Measurements from ENCODE around the gene LRP1B. TPM values are rescaled to one million over a fixed set of nuclear protein-coding genes. Genes with fewer than 3 reads are reported as not detected.

The LRP1B gene
- 3.7 TPM for polyA plus RNA-seq (ENCODE audit: insufficient read length)

- peak; percentile 26 for DNase-seq
These were observed at the start of gene LRP1B for GRCh38 chr2:142131010-142131669. LRP1B (minus strand) TSS chr2:142131016; CDS start chr2:142130729, 287 bp downstream.

GRCh38 chr2:142179686-142180085, 48.9 kb upstream of the LRP1B start:
- no peak for DNase-seq

- no peak for DNase-seq
These were observed 47.8 kb upstream of the LRP1B start for GRCh38 chr2:142178604-142179003.

GRCh38 chr2:142176941-142177340, 46.1 kb upstream of the LRP1B start:
- DNase-seq: no peak

DNA sequence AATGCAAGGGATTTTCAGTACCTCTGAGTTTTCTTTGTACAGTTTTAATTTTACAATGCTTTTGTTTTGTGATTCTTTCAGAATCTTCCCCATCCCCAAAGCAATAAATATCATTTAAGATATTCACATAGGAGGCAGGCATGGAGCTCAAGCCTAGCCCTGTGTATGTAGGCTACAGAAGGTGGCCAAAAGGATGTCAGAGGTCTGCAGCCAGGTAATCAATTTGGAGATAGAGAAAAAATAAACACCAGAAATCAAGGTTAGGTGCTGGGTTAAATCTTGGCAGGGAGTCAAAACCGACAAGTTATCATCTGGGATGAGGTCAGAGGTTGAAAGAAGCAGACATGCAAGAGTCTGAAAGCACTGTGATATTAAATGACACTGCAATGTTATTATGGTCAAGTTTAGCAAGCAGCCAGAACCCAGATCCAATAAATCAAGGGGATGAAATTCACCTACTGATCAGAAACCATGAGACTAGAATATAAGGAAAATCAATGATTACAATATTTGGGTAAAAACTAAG, 45.1 kb upstream of the LRP1B start:
- DNase-seq: no peak

DNA sequence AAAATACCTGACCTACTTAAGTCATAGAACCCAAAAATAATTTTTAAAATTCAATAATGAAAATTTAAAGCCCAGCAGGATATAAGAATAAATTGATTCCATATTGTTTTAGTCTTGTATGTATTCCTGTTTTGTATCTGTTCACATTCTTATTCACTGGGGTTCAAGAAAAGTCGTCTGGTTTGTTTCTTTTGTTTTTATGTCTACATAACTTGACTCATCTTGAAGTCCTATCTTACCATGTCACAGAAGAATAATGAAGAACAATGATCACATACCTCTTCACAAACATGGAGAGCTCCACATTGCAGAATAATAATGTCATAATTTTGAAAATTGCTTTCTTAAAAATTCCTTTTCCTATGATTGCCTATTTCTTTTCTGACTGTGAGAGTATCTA, 43.4 kb upstream of the LRP1B start:
- DNase-seq: no peak

DNA sequence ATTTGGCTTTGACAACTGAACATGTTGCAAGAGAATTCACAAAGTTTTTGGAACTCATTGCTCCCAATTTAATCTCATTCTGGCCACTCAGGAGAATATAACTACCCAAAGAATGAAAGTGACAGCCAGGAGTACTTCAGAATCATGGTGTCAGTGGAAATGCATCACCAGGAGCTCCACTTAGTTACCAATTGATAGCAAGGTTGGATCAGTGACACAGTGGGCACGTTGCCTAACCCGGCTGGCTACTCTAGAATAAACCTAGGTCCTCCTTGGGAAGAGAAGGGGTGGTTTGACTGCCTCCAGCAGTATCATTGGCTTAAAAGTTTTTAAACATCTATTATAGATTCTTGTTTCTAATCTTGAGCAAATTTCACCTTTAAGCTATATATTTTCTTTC, 40.0 kb upstream of the LRP1B start:
- no peak for DNase-seq

DNA sequence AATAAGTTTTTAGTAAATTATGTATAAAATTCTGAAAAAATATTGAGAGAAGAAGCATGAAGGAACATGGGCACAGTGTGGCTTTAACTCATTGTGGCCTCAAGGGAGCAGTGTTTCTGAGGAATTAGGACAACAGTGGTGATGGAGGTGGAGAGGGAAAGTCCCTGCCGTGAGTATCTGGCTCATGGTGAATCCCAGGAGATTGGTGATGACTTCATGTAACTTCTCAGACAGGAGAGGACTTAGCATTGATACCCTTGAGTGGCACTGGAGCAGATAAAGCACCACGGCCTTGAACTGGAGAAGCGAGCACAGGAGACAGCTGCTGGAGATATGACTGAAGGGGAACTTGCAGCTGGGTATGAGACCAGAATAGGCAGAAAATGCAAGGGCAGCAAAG, 35.0 kb upstream of the LRP1B start:
- DNase-seq: no peak

DNA sequence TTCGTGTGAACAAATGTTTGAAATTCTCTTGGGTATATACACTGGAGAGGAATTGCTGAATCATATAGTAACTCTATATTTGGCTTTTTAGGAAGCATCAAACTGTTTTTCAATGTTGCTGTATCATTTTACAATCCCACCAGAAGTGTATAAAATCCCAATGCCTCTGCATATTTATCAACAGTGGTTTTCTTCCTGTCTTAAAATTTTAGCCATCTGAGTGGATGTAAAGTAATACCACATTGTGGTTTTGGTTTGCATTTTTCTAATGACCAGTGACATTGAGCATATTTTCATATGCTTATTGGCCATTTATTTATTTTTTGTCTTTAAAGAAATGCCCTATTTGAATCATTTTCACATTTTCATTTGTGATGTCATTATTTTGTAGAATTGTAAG, 22.8 kb upstream of the LRP1B start:
- DNase-seq: no peak

DNA sequence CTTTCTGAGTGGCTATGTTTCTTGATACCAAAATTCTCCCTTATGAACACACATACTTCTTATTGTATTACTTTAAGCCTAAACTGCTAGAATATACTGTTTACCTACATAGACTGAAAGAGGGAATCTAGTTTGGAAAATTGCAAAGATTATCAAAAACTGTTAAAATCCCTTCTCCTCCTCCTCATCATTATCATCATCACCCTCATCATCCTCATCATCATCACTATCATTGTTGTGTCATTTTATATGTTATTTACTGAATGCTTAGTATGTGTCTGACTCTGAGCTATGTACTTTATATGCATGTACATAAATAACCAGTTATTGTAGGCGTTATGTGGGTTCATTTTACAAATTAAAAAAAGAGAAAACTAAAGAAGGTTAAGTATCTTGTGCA, 19.6 kb upstream of the LRP1B start:
- DNase-seq: no peak

DNA sequence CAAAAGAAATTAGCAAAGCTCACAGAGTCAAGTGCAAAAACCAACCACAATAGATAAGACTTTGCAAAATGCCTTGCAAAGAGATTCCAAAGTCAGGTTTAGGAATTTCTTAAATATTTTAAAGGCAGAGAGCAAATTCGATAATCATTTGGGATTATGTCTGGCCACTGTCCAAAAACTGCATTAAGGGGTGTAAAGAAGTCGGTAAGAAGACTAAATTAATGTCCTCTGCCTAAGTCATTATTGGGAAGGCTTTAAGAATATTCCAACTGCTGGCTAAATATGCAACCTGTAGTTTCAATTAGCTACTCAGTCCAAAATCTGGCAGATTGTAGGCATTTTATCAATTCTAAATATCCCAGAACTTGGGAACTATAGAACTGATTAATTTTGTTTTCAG, 13.7 kb upstream of the LRP1B start:
- no peak for DNase-seq

DNA sequence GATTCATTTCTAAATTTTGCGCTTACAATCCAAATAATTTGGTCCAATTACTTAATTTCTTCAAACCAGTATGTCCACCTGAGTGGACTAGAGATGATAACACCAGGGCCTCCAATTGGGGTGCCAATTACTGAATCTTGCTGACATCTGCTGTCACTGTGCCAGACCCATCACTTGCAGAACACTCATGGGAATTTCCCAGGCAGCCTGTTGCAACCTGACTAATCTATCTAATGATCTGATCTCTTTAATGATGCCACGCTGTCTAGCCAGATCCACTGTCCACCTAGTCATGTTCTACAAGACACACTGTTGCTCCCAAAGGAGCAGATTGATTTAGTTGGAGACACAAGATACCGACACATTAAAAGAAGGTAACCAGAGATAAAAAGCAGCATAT, 11.8 kb upstream of the LRP1B start:
- no peak for DNase-seq

DNA sequence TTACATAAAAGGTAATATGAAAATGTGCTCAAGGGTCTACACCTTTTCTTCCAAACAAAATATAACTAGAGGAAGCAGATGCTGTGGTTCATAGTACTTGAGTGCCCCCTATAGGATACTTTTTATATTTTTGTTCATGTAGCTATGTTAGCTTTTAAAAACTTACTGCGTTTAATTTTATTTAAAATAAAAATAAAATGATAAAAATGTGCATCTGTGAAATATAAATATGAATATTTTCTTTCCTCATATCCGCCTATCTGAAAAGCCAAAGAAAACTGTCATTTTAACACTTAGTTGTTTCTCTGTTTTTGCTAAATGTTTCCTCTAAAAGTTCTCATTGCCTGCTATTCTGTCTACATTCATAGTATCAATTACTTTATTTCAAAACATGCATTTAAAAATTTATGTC, 9.6 kb upstream of the LRP1B start:
- DNase-seq: no peak

DNA sequence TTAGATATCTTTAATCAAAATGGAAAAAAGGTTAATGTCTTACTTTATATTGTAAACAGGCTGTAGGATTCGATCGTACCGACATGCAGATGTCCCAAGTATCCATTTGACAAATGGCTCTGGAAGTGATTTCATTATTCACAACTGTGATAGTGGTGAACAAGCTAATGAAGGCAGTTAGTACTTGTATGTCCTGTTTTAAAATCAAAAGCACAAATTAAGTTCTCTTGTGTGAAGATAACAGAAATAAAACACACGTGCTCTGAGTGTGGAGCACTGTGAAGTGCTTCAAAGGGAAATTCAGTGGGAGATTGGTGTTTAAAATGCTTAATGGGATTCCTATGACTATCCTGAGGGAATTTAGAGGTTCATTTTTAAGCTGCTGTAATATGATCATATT, 8.6 kb upstream of the LRP1B start:
- no peak for DNase-seq

DNA sequence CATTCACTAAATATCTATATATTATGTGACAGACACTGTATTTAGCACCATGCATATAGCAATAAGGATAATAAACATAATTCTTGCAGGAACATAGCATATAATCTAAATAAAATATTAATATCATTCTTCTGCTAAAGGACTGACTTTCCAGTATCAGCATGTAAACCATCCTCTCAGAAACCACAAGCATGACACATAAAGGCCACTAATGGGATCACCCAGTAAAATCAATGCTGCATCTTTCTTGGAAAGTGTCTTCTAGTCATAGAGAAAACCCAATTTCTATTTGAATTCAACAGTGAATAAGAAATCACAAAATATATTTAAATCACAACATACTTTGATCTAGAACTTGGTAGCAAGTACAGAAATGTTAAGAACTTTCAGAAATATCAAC, 5.8 kb upstream of the LRP1B start:
- DNase-seq: no peak

DNA sequence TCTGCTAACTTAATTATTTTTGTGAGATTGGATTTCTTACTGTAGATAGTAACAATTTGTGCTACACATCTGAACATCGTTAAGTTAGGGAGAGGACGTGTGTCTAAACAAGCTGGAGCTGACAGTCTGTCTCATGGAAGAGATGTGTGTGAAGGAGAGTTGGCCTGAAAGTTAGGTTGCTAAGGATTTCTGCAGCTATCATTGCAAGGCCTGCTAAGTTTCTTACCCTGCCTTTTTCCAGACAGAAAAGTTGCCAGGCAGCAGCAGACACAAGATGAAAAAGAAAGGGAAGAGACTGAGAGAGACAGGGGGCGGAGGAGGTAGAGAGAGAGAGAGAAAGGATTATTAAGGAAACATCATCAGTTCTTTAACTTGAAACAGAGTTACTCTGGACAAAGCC, 4.1 kb upstream of the LRP1B start:
- DNase-seq: no peak

- DNase-seq: peak; percentile 77
These were observed 456 bp downstream of the LRP1B start for GRCh38 chr2:142130111-142131009.

DNA sequence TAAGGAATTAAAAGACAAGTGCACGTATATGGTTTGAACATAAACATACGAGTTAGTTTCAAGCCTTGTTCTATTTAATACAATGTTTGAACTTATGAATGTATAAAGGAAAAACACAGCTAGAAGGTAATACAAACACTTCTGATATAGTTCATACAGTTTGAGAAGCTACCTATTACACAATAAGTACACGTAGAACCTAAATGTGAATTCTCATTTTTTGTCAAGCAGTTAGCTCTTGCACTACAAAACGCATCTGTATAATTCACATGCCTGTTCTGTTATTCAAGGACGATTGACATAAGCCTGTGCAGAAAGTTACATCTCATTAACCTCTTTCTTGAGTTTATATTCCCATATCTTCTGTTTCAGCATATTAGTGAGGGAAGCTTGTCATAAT, 2.7 kb downstream of the LRP1B start:
- DNase-seq: no peak

DNA sequence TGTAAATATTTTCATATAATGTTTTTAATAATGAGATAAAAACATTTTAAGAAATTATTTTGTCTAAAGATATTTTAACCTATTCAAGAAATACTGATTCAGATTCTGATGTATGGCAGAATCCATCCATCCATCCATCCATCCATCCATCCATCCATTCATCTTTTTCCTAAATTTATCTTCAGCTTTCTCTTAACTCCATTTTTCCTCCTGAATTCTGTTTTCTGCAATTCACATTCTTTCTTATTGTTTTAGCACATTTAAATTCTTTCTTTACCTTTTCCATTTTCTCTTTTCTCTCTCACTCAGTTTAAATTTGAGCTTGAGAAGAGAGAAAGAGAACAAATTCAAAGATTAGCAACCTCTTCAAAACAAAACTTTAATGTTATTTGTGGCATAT, 3.6 kb downstream of the LRP1B start:
- no peak for DNase-seq

DNA sequence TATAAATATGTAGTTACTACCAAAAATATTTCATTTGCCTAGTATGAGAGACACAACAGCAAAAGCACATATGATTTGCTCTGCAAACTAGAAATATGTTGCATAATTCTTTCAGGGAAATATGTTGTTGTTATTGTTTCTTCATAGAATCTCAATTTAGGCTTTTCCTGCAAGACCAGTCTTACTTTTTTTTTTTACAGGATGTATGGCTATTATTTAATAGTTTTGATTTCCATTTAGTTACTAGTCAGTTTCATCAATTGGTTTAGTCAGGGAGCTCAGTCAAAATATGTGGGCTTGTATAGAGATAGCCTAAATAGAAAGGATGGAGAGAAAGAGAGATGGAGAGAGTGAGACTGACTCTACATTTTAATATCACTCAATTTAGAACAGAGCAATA, 6.1 kb downstream of the LRP1B start:
- no peak for DNase-seq

- no peak for DNase-seq
These were observed 11.5 kb downstream of the LRP1B start for GRCh38 chr2:142119347-142119746.

- DNase-seq: no peak
These were observed 18.0 kb downstream of the LRP1B start for GRCh38 chr2:142112757-142113221.

DNA sequence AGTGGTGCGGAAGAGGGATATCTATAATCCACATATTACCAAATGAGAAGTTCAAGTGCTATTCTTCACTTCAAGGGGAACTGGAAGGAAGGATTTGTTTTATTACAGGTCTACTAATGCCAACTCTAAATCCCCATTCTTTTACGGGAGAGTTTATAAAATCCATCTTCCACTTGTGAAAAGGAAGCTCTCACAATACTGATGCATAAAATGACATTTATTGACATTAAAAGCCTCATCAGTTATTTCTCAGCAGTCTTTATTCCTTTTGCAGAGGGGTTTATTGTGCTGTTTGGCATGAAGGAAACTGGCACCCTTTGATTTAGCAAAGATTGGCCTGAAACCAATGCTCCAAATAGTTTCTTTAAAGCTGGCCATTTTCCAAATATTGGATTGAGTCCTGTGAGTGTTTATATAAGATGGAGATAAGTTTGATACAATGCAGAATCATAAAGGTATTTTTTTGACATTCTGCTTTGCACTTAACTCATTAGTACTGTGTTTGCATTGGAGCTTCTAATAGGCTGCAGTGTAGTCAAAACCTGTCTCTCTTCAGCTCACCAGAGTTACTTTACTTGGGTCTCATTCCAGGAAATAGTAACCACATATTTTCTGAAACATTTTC, 26.6 kb downstream of the LRP1B start:
- no peak for DNase-seq

Data from hindlimb muscle (tissue), 1 donor.